AG08395 (cell line): ENCODE results near the gene XNDC1N.

Experiments used
- DNase-seq: peaks from one replicate; pipeline ENCODE4 v3.0.0; 2012; ENCODE audit warnings: mixed read lengths, low spot score

XNDC1N gene, protein sequence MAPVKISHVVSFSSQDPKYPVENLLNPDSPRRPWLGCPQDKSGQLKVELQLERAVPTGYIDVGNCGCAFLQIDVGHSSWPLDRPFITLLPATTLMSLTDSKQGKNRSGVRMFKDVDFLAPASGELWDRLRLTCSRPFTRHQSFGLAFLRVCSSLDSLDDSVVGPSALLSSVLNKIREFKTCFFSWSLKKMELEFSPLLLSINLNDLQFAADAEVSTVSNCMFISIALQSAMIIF

DNA sequence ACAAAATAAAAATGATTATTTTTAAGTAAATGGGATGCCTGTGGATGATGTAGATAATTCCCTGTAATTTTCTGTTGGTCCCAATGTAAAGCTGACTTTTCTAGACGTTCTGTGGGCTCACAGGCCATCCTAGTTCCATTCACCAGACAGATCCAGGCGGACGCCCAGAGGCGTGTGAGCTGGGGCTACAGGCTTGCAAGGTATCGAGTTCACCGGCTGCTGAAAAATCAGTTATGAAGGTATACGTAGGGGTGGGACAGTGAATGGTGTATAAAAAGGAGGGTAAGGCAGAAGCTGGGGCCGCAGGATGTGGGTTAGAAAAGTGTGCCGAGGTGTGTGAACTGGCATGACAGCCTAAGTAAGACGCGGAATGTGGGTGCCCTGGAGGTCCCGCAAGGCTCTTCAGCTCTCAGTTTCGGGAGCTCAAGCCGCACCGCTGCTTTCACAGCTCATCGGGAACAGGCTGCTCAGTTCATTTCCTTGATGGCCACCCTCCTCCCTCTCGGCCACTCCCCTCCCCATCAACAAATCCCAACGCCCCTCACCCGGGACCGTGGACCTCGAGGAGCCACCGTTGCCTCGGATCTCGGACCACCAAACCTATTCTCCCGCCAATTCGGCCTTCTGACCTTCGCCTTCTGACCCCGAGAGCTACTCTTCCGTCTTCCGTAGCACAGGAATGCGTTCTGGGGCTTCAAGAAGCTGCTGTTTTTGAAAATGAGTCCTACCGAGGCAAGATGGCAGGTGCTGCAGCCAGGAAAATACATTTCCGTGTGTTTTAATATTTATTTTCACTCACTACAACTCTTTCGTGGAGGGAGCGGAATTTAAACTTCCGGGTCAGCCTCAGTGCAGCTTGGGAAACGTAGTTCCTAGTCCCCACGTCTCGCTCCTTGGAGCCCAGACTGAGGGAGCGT is at the start of gene XNDC1N:
Gene XNDC1N (minus strand): TSS at position 775 of the 917 bp plus-strand sequence. CDS start 5,241 bp downstream, outside the sequence.
- DNase-seq: peak; percentile 88

- peak; percentile 66 for DNase-seq
Measured at GRCh38 chr11:71977743-71978418, 49.5 kb upstream of the XNDC1N start.

DNA sequence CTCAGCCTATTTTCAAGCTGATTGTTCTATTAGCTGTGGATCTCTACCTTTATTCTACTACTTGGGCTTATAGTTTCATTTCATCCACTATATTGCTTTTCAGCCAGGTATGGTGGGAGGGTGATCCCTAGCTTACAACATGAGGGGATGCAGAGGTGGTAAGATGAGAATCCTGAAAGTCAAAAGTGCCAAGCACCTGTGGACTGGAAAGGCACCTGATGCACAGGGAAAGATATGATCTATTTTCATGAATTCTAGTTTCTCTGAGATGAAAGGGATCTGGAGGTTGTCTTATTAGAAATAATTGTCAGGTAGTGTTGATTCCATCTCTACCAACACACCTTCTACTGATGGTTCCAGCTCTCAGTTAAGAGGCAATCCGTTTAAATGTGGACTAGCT is 48.7 kb upstream of the XNDC1N start:
- no peak for DNase-seq

DNA sequence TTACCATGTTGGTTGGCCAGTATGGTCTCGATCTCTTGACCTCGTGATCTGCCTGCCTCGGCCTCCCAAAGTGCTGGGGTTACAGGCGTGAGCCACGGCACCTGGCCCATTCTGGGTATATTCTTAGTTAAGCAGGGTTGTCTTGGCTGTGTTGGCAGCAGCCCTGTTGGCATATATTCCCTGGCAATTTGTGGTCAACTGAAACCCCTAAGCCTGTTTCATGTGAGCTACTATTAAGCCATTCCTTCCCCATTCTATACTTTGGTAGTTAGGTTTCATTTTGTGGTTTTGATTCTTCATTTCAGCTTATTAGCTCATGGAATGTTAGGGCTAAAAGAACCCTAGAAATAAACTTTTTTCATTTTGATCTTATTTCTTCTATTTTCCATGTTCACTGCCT is 48.2 kb upstream of the XNDC1N start:
- DNase-seq: no peak

- no peak for DNase-seq
Measured at GRCh38 chr11:71971680-71972079, 43.3 kb upstream of the XNDC1N start.

GRCh38 chr11:71964641-71965040 is 36.2 kb upstream of the XNDC1N start:
- no peak for DNase-seq

DNA sequence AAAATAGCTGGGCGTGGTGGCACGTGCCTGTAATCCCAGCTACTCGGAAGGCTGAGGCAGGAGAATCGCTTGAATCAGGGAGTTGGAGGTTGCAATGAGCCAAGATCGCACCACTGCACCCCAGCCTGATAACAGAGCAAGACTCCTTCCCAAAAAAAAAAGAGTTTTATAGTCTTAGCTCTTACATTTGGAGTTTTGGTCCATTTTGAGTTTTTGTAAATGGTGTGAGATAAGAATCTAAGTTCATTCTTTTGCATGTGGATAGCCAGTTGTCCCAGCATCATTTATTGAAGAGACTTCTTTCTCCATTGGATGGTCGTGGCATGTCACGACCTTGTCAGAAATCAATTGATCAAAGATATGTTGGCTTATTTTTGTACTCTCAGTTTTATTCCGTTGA is 35.1 kb upstream of the XNDC1N start:
- DNase-seq: no peak

DNA sequence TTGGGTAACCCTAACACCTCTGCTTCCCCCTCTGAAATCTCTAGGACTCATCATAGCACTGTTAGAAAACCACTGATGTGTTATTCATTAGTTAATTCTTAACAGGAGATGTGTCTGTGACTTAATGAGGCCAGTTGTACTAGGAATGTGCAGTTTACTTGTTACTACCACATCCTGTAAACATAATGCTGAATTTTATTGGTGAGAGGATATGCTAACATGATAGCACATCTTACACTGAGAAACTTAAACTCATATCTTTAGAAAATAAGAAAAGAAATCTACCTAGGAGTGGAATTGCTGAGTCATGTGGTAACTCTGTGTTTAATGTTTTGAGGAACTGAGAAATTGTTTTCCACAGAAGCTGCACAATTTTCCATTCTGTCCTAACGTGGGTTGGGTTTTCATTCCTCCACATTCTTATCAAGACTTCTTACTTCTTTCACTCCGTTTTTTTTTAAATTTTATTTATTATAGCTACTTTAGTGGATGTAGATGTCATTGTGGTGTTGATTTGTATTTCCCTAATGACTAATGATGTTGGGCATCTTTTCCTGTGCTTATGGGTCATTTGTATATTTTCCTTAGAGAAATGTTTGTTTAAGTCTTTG is 34.1 kb upstream of the XNDC1N start:
- no peak for DNase-seq

GRCh38 chr11:71955898-71956456 is 27.6 kb upstream of the XNDC1N start:
- DNase-seq: no peak

GRCh38 chr11:71951741-71952310 is 23.4 kb upstream of the XNDC1N start:
- no peak for DNase-seq

DNA sequence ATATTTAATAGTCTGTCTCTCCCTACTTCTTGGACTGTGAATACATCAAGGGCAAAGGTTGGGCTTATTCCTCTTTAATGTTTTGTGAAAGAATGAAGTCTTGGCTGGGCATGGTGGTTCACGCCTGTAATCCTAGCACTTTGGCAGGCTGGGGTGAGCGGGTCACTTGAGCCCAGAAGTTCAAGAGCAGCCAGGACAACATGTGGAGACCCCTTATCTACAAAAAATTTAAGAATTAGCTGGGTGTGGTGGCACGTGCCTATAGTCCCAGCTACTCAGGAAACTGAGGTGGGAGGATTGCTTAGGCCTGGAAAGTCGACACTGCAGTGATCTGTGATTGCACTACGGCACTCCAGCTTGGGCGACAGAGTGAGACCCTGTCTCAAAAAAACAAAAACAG is 20.6 kb upstream of the XNDC1N start:
- DNase-seq: no peak

DNA sequence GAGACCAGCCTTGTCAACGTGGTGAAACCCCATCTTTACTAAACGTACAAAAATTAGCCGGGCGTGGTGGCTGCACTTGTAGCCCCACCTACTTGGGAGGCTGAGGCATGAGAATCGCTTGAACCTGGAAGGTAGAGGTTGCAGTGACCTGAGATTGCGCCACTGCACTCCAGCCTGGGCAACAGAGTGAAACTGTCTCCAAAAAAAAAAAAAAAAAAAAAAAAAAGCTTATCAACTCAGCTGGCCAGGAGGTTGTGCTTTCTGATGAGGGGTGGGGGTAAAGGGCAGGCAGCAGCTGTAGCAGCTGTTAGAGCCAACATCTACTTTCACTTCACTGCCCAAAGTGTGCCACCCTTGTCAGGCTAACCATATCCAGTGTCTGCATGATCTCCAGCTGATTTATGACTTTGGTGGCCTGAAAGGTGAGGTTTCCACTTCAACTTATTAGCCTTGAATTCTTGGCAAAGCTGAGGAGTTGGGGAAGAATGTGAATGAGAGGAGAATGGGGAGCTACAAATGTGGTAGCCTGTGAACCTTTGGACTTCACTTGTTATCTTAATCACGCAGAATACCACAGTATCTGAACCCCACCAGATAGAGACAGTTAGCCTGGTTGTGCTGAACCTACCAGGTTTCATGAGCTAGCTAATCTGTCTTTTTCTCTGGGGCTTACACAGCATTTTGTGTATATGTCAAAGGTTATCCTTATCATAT is 20.1 kb upstream of the XNDC1N start:
- no peak for DNase-seq

DNA sequence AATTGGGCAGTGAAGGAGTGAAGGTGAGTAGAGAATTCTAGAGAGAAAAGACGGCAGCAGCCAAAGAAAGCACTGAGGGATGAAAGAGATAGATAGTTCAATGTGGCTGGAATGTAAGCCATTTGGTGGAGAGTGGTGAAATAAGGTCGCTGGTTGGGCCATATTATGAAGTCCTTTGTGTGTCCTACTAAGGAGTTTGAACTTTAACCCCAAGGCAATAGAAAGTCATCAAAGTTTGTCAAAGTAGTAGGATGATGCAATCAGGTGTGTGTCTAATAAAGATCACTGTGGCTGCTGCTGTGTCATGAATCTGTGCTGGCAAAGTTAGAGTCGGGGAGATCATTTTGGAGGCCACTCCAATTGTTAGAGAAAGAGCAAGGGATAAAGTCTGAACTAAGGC is 19.1 kb upstream of the XNDC1N start:
- no peak for DNase-seq

GRCh38 chr11:71946144-71946571 is 17.8 kb upstream of the XNDC1N start:
- no peak for DNase-seq

DNA sequence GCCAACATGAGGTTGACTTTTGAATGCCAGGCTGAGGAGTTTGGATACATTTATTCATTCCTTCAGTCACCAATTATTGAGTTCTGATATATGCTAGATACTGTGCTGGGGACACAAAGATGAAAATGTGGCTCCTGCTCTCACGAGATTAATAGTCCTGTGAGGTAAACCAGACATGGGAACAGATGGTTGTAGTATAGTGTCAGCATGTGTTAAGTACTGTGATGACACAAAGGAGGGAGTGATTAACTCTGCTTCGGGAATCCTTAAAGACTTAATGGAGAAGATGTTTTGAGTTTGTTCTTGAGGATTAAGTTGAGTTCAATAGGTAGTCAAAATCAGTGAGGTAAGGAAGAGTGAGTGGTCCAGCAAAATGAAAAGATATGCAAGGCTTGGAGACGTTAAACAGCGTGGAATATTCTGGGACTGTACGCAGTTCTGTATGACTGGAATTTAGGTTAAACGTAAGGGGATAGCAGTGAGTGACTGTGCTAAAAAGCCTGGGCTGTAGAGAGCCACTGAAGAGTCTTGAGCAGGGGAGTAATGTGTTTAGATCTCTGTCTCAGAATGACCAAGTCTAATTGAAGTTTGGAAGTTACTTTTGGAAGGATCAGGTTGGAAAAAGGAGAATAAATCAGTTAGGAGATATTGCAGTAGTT is 12.3 kb upstream of the XNDC1N start:
- DNase-seq: no peak

GRCh38 chr11:71937826-71938225 is 9.4 kb upstream of the XNDC1N start:
- DNase-seq: no peak

DNA sequence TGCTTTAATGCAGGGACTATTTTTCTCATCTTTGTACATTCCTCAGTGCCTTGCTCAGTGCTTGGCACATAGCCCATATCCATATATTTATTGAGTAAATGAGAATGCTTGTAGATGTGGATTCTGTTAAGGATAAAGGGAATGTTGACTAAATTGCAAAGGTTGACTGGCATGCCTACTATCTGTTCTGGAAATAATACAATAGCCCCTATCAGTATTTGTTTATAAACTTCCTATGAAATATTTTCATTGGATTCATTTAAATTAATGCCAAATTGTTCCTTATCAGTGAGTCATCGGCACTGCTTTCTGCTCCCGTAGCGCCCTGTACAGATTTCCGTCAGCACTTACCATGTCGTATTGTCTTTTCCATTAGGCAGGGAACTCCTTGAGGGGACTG is 8.4 kb upstream of the XNDC1N start:
- no peak for DNase-seq

GRCh38 chr11:71935338-71935925 is 7.0 kb upstream of the XNDC1N start:
- DNase-seq: no peak

DNA sequence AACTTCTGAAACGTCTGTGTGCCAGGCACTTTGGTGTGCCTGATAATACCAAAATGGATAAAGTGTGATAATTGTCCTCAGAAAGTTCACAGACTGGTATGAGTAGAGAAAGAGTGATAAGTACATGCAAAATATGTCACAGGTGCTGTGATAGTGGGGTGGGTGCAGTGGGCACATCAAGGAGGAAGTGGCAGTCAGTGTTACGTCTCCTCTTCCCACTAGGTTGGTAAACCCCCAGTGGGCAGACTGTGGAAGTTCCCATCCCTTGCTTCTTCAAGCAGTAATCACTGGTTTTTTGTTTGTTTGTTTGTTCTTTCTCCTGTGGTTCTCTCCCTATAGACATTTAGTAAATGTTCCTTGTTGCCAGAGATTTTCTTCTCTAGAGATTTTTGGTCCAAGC is 5.8 kb upstream of the XNDC1N start:
- DNase-seq: no peak
